K562 (cell line): Measurements from ENCODE around the gene TERT. TPM values are rescaled to one million over a fixed set of nuclear protein-coding genes. Genes with fewer than 3 reads are reported as not detected.

Experiments
- ATAC-seq: fragments of 200-7000 bp; cut with Tn5 transposase; 3 replicates; pipeline ENCODE4 v1.9.1; 2020; ENCODE audit warnings: moderate library complexity
- BruUV-seq: library from RNA; stranded (reverse); fragments of 400-500 nt; replicated peaks from 2 replicates; lab custom pipeline; 2021; lab: Mats Ljungman, UMichigan
- CTCF ChIA-PET: fragments of 300-600 bp; formaldehyde crosslinking; extraction: SDS; loops from one replicate; lab custom pipeline; 2021; ENCODE audit warnings: low intra/inter-chr PET ratio; lab: Yijun Ruan, JAX
- POLR2A ChIA-PET: fragments of 300-600, 350-650 bp; sonication (Branson Sonifier 250); formaldehyde crosslinking; extraction: SDS; loops from one replicate; lab custom pipeline; 2021; ENCODE audit warnings: antibody characterized with exemption, inconsistent platforms; lab: Yijun Ruan, JAX
- DNase-seq, 4 experiments: peaks; one replicate each; pipeline versions ENCODE4 v3.0.0 to v3.0.0-alpha.2; 2011 to 2018; ENCODE audit warnings: low spot score in 3 of 4, mixed read lengths in 3 of 4; ENCODE audit errors: extremely low read depth in 1 of 4
- FAIRE-seq: peaks from 2 replicates; lab custom pipeline; 2011; peaks lifted over from hg19 to GRCh38; lab: Jason Lieb, UNC
- H2AFZ ChIP-seq: 2 replicates; pipeline ENCODE4 v1.6.0; 2011; ENCODE audit warnings: low read depth, low read length, control low read depth, inconsistent platforms
- H3K27ac ChIP-seq: fragments of 200-600 bp; 3 replicates; pipeline ENCODE4 v1.8.0; 2011; ENCODE audit warnings: low read depth, mild to moderate bottlenecking, control low read depth, inconsistent platforms, low read length, moderate library complexity, mixed read lengths; ENCODE audit errors: extremely low read depth
- H3K27me3 ChIP-seq, 2 experiments: fragments of 300-600 bp in 1 of 2; 2 replicates in 1 of 2; 3 replicates in 1 of 2; pipeline versions ENCODE4 v1.6.0 to v1.8.0; 2011; ENCODE audit warnings: inconsistent platforms in 2 of 2, low read length in 2 of 2, mild to moderate bottlenecking in 1 of 2, mixed read lengths in 1 of 2, moderate library complexity in 1 of 2; ENCODE audit not compliant: control insufficient read depth in 2 of 2, insufficient read depth in 2 of 2
- H3K36me3 ChIP-seq: fragments of 300-600 bp; 3 replicates; pipeline ENCODE4 v1.8.0; 2011; ENCODE audit warnings: mild to moderate bottlenecking, low read length, inconsistent platforms; ENCODE audit not compliant: control insufficient read depth, insufficient read depth
- H3K4me1 ChIP-seq, 2 experiments: fragments of 200-600 bp in 1 of 2; replicated peaks in 1 of 2; 2 replicates in 1 of 2; 3 replicates in 1 of 2; pipeline versions ENCODE4 v1.5.1 to v1.8.0; 2011; ENCODE audit warnings: inconsistent platforms in 2 of 2, low read length in 2 of 2, mild to moderate bottlenecking in 1 of 2, mixed read lengths in 1 of 2, moderate library complexity in 1 of 2; ENCODE audit not compliant: control insufficient read depth in 2 of 2, insufficient read depth in 2 of 2
- H3K4me2 ChIP-seq: 2 replicates; pipeline ENCODE4 v1.6.1; 2011; ENCODE audit warnings: low read length, control low read depth, inconsistent platforms, mixed read lengths; ENCODE audit not compliant: insufficient read depth
- H3K4me3 ChIP-seq: fragments of 200-600 bp; sonication (generic), shearing (Covaris generic); 2 replicates; pipeline ENCODE4 v1.5.1; 2016; ENCODE audit warnings: control low read depth, inconsistent platforms
- H3K79me2 ChIP-seq: fragments of 200-600 bp; 3 replicates; pipeline ENCODE4 v1.8.0; 2011; ENCODE audit warnings: low read length, inconsistent platforms; ENCODE audit not compliant: control insufficient read depth, insufficient read depth
- H3K9ac ChIP-seq, 2 experiments: 2 replicates each; pipeline versions ENCODE4 v1.6.0 to v1.6.1; 2011; ENCODE audit warnings: low read depth in 2 of 2, low read length in 2 of 2, control low read depth in 1 of 2, inconsistent platforms in 1 of 2, mild to moderate bottlenecking in 1 of 2, mixed read lengths in 1 of 2; ENCODE audit not compliant: insufficient read depth in 1 of 2
- H3K9me1 ChIP-seq: one replicate; pipeline ENCODE4 v1.6.0; 2011; ENCODE audit warnings: inconsistent platforms, mild to moderate bottlenecking, low read length, moderate library complexity; ENCODE audit not compliant: control insufficient read depth, insufficient read depth
- H3K9me3 ChIP-seq: replicated peaks from 2 replicates; pipeline ENCODE4 v1.5.1; 2011; ENCODE audit warnings: low read depth, low read length, inconsistent platforms; ENCODE audit not compliant: control insufficient read depth, insufficient read depth
- H4K20me1 ChIP-seq: replicated peaks from 2 replicates; pipeline ENCODE4 v1.6.1; 2011; ENCODE audit warnings: low read length, inconsistent platforms, mixed read lengths; ENCODE audit not compliant: control insufficient read depth, insufficient read depth
- CBFA2T2 ChIP-seq: fragments of 450-650 bp; conservative IDR thresholded peaks from 2 replicates; pipeline ENCODE4 v1.6.1; 2017; ENCODE audit warnings: mild to moderate bottlenecking
- CBX8 ChIP-seq: fragments of 200-600 bp; sonication (generic); IDR thresholded peaks from 2 replicates; pipeline ENCODE4 v1.6.1; 2012; ENCODE audit warnings: borderline replicate concordance, mixed run types, low read depth, mild to moderate bottlenecking, moderate library complexity, mixed read lengths, low read length, control low read depth, inconsistent platforms; ENCODE audit not compliant: poor library complexity, severe bottlenecking; ENCODE audit errors: extremely low read depth
- EHMT2 ChIP-seq: fragments of 450-650 bp; IDR thresholded peaks from 2 replicates; pipeline ENCODE4 v1.6.1; 2018; ENCODE audit warnings: antibody characterized with exemption
- KDM5B ChIP-seq: fragments of 200-600 bp; sonication (generic); IDR thresholded peaks from 2 replicates; pipeline ENCODE4 v1.6.1; 2012; ENCODE audit warnings: low read depth, mild to moderate bottlenecking, moderate library complexity, low read length, control low read depth, inconsistent platforms; ENCODE audit not compliant: insufficient replicate concordance
- SREBF2 ChIP-seq: sonication (generic); formaldehyde crosslinking; IDR thresholded peaks from 2 replicates; pipeline ENCODE4 v1.4.0; 2020; ENCODE audit warnings: mild to moderate bottlenecking, missing genetic modification reagents
- STAT5B ChIP-seq: fragments of 250-450 bp; sonication (Bioruptor Pico); IDR thresholded peaks from 2 replicates; pipeline ENCODE4 v1.8.0; 2021; ENCODE audit warnings: mild to moderate bottlenecking, inconsistent platforms
- TCF7 ChIP-seq: sonication (generic); IDR thresholded peaks from 2 replicates; pipeline ENCODE4 v1.6.1; 2016; ENCODE audit warnings: antibody characterized with exemption, borderline replicate concordance
- ZNF561 ChIP-seq: fragments of 450-650 bp; formaldehyde crosslinking; conservative IDR thresholded peaks from 2 replicates; pipeline ENCODE4 v1.4.0; 2020; ENCODE audit warnings: mild to moderate bottlenecking, moderate library complexity
- ZNF699 ChIP-seq: fragments of 250-450 bp; sonication (Bioruptor Pico); IDR thresholded peaks from 2 replicates; pipeline ENCODE4 v1.8.0; 2021; ENCODE audit warnings: mild to moderate bottlenecking, moderate library complexity; ENCODE audit not compliant: insufficient replicate concordance
- WGBS: fragments of 100-300 bp; shearing (Covaris generic); methylation state at CpG from one replicate; pipeline ENCODE4 v1.1.6; 2016; ENCODE audit warnings: low coverage, mixed read lengths; ENCODE audit not compliant: insufficient coverage; ENCODE audit errors: missing lambda C conversion rate; 5-methylcytosine and 5-hydroxymethylcytosine counted together
- in situ Hi-C: fragments of 300-500 bp; cut with MboI; formaldehyde crosslinking; loops from 4 replicates; pipeline ENCODE4 v1.15.0; 2018; ENCODE audit warnings: inconsistent platforms, mixed read lengths
- intact Hi-C: fragments of 100-400 bp; cut with micrococcal nuclease; formaldehyde crosslinking; loops from 2 replicates; pipeline ENCODE4 v1.14.2; 2022
- polyA plus RNA-seq, 8 experiments: library from polyadenylated mRNA; depleted of rRNA in 4 of 8; stranded (reverse) in 5 of 8; unstranded in 3 of 8; fragments of >200 nt; fragmentation: Nextera tagmentation in 2 of 8; fragmentation: Illumina TruSeq in 1 of 8; extraction: Ambion mirVana in 2 of 8; extraction: Trizol in 1 of 8; gene quantifications; 2 replicates each; pipeline versions ENCODE4 v1.2.1 to v1.2.3, GENCODE V29; 2011 to 2014; ENCODE audit warnings: inconsistent platforms in 1 of 8, missing spikeins in 1 of 8
- total RNA-seq, 7 experiments: library from RNA; depleted of rRNA in 6 of 7; stranded (reverse); fragments of >200 nt in 6 of 7; fragmentation: Illumina TruSeq in 2 of 7; extraction: Trizol in 2 of 7; gene quantifications; 2 replicates each; pipeline versions ENCODE4 v1.2.1 to v1.2.3, GENCODE V29; 2011 to 2021; ENCODE audit warnings: low replicate concordance in 1 of 7
- TF ChIP-seq, protein P1 (sequence below): fragments of 450-650 bp; IDR thresholded peaks from 2 replicates; pipeline ENCODE4 v1.6.1; 2017; ENCODE audit warnings: antibody characterized with exemption
- TF ChIP-seq, protein P2 (sequence below): fragments of 450-650 bp; IDR thresholded peaks from 2 replicates; pipeline ENCODE4 v1.6.1; 2014; ENCODE audit warnings: low read depth, mild to moderate bottlenecking, moderate library complexity, borderline replicate concordance
- TF ChIP-seq, protein P3 (sequence below), 3 experiments: fragments of 200-800 bp in 1 of 3; sonication (Bioruptor generic) in 1 of 3; sonication (generic) in 1 of 3; formaldehyde crosslinking in 1 of 3; IDR thresholded peaks; 2 replicates each; pipeline versions ENCODE4 v1.6.1 to v1.8.0; 2016 to 2022; ENCODE audit warnings: mild to moderate bottlenecking in 2 of 3, missing compliant biosample characterization in 2 of 3, missing genetic modification characterization in 2 of 3, missing genetic modification reagents in 1 of 3
- TF ChIP-seq, protein P4 (sequence below): sonication (generic); formaldehyde crosslinking; IDR thresholded peaks from 2 replicates; pipeline ENCODE4 v1.8.1; 2023; ENCODE audit warnings: mild to moderate bottlenecking, missing genetic modification reagents

TERT gene
- total and polyA plus RNA-seq, 9 of the 15 experiments (the other 6 are each of a cell fraction or from before 2014, with no cell fraction given): 0.08 to 4.5 (median 0.98) TPM; not detected in 1

DNA sequence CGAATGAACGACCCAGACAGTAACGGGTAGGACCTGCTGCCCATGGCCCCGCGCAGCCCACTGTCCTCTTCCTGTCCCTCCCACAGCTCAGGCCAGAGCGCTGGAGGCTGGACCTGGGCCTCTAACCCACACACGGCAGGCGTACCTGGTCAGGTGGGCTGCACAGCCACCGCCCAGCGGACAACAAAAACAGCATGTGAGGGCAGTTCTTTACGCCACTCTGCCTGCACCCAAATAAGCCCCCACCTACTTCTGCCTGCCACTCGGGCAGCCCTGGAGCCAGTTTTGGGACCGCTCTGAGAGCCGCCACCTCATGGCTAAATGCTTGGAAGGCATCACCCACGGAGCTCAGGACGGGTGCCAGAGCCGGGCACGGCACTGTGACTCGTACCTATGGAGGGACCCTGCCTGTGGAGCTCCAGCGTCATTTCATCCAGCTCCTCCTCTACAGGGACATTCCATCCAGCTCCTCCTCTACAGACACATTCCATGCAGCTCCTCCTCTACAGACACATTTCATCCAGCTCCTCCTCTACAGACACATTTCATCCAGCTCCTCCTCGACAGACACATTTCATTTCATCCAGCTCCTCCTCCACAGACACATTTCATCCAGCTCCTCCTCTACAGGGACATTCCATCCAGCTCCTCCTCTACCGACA is 31.1 kb upstream of the TERT start:
- Histone ChIP-seq H3K36me3 (peaks cover 77% of the 10 kb centered on the region), H3K79me2 (0 out of 3 replicates have a peak, but pooled peaks cover 2% of the 10 kb centered on the region), H3K4me1 (peaks cover 0 to 21% of the 10 kb centered on the region in 2 experiments; a peak in 1 of 5 replicates), H4K20me1 (peaks cover 21% of the 10 kb centered on the region), H3K9ac (no peak overlapping the region), H3K4me2 (no peak overlapping the region), H3K27ac (no peak overlapping the region), H3K27me3 (no peaks in the 10 kb centered on the region), H3K9me3 (no peaks in the 10 kb centered on the region), H2AFZ (no peak overlapping the region), H3K9me1 (no peaks in the 10 kb centered on the region), H3K4me3 (no peak overlapping the region)
- ChIA-PET POLR2A (interaction anchor here (0.6 to 4.7 kb wide), 4 partner anchors 9 to 513 kb away, joined by 3 to 32 read pairs (median 3); no protein-coding TSS in a partner anchor), CTCF (no interaction called here)
- intact Hi-C loops: no loop called here
- ATAC-seq (no peak), FAIRE-seq (no peak), DNase-seq (no peak)
- in situ Hi-C loops: no loop called here
- BruUV-seq: TSS peak; percentile 13
- 89% methylated on average over 21 of the region's 22 CpGs for WGBS
- TF ChIP-seq EHMT2: no peak
- TF ChIP-seq CBX8: no peak
- TF ChIP-seq, protein P1, sequence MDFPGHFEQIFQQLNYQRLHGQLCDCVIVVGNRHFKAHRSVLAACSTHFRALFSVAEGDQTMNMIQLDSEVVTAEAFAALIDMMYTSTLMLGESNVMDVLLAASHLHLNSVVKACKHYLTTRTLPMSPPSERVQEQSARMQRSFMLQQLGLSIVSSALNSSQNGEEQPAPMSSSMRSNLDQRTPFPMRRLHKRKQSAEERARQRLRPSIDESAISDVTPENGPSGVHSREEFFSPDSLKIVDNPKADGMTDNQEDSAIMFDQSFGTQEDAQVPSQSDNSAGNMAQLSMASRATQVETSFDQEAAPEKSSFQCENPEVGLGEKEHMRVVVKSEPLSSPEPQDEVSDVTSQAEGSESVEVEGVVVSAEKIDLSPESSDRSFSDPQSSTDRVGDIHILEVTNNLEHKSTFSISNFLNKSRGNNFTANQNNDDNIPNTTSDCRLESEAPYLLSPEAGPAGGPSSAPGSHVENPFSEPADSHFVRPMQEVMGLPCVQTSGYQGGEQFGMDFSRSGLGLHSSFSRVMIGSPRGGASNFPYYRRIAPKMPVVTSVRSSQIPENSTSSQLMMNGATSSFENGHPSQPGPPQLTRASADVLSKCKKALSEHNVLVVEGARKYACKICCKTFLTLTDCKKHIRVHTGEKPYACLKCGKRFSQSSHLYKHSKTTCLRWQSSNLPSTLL: no peak
- TF ChIP-seq, protein P2, sequence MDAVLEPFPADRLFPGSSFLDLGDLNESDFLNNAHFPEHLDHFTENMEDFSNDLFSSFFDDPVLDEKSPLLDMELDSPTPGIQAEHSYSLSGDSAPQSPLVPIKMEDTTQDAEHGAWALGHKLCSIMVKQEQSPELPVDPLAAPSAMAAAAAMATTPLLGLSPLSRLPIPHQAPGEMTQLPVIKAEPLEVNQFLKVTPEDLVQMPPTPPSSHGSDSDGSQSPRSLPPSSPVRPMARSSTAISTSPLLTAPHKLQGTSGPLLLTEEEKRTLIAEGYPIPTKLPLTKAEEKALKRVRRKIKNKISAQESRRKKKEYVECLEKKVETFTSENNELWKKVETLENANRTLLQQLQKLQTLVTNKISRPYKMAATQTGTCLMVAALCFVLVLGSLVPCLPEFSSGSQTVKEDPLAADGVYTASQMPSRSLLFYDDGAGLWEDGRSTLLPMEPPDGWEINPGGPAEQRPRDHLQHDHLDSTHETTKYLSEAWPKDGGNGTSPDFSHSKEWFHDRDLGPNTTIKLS: no peak
- TF ChIP-seq KDM5B: no peak
- TF ChIP-seq CBFA2T2: no peak
- TF ChIP-seq, protein P3, sequence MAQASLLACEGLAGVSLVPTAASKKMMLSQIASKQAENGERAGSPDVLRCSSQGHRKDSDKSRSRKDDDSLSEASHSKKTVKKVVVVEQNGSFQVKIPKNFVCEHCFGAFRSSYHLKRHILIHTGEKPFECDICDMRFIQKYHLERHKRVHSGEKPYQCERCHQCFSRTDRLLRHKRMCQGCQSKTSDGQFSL (CRISPR knock-in tag; IDR thresholded peaks at IDR 0.05): no peak
- TF ChIP-seq, protein P3 (tag; IDR thresholded peaks at IDR 0.05): no peak
- no peak for TF ChIP-seq STAT5B
- TF ChIP-seq, protein P4, sequence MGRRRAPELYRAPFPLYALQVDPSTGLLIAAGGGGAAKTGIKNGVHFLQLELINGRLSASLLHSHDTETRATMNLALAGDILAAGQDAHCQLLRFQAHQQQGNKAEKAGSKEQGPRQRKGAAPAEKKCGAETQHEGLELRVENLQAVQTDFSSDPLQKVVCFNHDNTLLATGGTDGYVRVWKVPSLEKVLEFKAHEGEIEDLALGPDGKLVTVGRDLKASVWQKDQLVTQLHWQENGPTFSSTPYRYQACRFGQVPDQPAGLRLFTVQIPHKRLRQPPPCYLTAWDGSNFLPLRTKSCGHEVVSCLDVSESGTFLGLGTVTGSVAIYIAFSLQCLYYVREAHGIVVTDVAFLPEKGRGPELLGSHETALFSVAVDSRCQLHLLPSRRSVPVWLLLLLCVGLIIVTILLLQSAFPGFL (CRISPR knock-in tag): no peak
- no peak for TF ChIP-seq SREBF2 (CRISPR knock-in tag)
- no peak for TF ChIP-seq ZNF561 (CRISPR knock-in tag)
- no peak for TF ChIP-seq ZNF699 (CRISPR knock-in tag)
- TF ChIP-seq TCF7: no peak
